ENCODE data around the gene ANKRD29. TPM values are rescaled to one million over a fixed set of nuclear protein-coding genes. Genes with fewer than 3 reads are reported as not detected.

The ANKRD29 gene
- total and polyA plus RNA-seq, 9 of the 15 experiments (the other 6 are each of a cell fraction or from before 2014, with no cell fraction given): 0.36 TPM; not detected in 8

- no peak for TF ChIP-seq ZNF280B (CRISPR knock-in tag; IDR thresholded peaks at IDR 0.05)
- TF ChIP-seq MAFF (IDR thresholded peaks at IDR 0.05; ENCODE audit: low read length): no peak
- TF ChIP-seq KLF16 (IDR thresholded peaks at IDR 0.05): peak; percentile 54
- TF ChIP-seq ZBTB26 (CRISPR knock-in tag; IDR thresholded peaks at IDR 0.05): 0 out of 2 replicates have a peak, but pooled peaks have one; percentile 29
- 0 out of 2 replicates have a peak, but pooled peaks have one; percentile 26 for TF ChIP-seq ZNF695 (CRISPR knock-in tag; IDR thresholded peaks at IDR 0.05)
- peak; percentile 48 for TF ChIP-seq SMAD1 (IDR thresholded peaks at IDR 0.05; ENCODE audit: low read depth, low read length, partially characterized antibody)
- peak; percentile 81 to 90; a peak in 3 of 4 replicates for TF ChIP-seq SIN3A (IDR thresholded peaks at IDR 0.05; ENCODE audit: borderline replicate concordance in 2 of 2, control insufficient read depth in 1 of 2, low read depth in 2 of 2, low read length in 2 of 2)
- TF ChIP-seq NRF1 (conservative IDR thresholded peaks at IDR 0.05 in 1 of 2, IDR thresholded peaks at IDR 0.05 in 1 of 2): peak; percentile 94
- TF ChIP-seq CHD1 (IDR thresholded peaks at IDR 0.05; ENCODE audit: low read length): peak; percentile 77
- TF ChIP-seq ZBTB33 (CRISPR knock-in tag; IDR thresholded peaks at IDR 0.05): no peak
- TF ChIP-seq NR2C2 (CRISPR knock-in tag; IDR thresholded peaks at IDR 0.05): no peak
- peak; percentile 60; the same call in 1 of the 2 replicates for TF ChIP-seq NR2C2 (tag; IDR thresholded peaks at IDR 0.05)
- peak; percentile 69; the same call in 1 of the 2 replicates for TF ChIP-seq TFAP4 (CRISPR knock-in tag; IDR thresholded peaks at IDR 0.05; ENCODE audit: borderline replicate concordance)
- peak; percentile 82; the same call in 1 of the 2 replicates for TF ChIP-seq PHF21A (IDR thresholded peaks at IDR 0.05; ENCODE audit: borderline replicate concordance, low read depth)
- TF ChIP-seq CBX1 (IDR thresholded peaks at IDR 0.05; ENCODE audit: low read depth): peak; percentile 24; the same call in 1 of the 2 replicates
- TF ChIP-seq BRD4 (IDR thresholded peaks at IDR 0.05): no peak
- TF ChIP-seq ZNF449 (CRISPR knock-in tag; IDR thresholded peaks at IDR 0.05): peak; percentile 99; the same call in 1 of the 2 replicates
- TF ChIP-seq CREM (IDR thresholded peaks at IDR 0.05; ENCODE audit: low read depth): peak; percentile 87
- 0 out of 2 replicates have a peak, but pooled peaks have one; percentile 16 for TF ChIP-seq CGGBP1 (CRISPR knock-in tag; IDR thresholded peaks at IDR 0.05)
Observed at GRCh38 chr18:23586249-23587196, 76.2 kb downstream of the ANKRD29 start, which contains the start of gene NPC1 (continued).
